ENCODE measurements around the gene DYNC1I1. TPM values are rescaled to one million over a fixed set of nuclear protein-coding genes. Genes with fewer than 3 reads are reported as not detected.

The DYNC1I1 gene
- total and polyA plus RNA-seq, 2 of the 4 experiments (the other 2 are of a cell fraction) = under 0.01 to 0.15 TPM

- ATAC-seq (ENCODE audit: low read depth) (no peak), DNase-seq (no peak)
- no TSS peak for BruUV-seq (replicated peaks)
- no peak overlapping the region for H3K23ac ChIP-seq (ENCODE audit: low read depth, low read length)
- no peaks in the 10 kb centered on the region for H3K9me3 ChIP-seq (ENCODE audit: control insufficient read depth, insufficient read depth, low read length)
- no peaks in the 10 kb centered on the region for H3K79me1 ChIP-seq (ENCODE audit: low read depth in 1 of 2, low read length in 2 of 2)
- H3K56ac ChIP-seq (ENCODE audit: extremely low read depth, insufficient read depth, low read length) = no peak overlapping the region
- POLR2A ChIA-PET (ENCODE audit: unreplicated experiment) = no interaction called here
- H4K8ac ChIP-seq (ENCODE audit: low read depth in 2 of 2, low read length in 2 of 2) = no peak overlapping the region
- no peak overlapping the region for H3K4me2 ChIP-seq (ENCODE audit: low read depth, low read length)
- H3K14ac ChIP-seq (replicated peaks; ENCODE audit: low read depth, low read length) = no peak overlapping the region
- H3K36me3 ChIP-seq (ENCODE audit: control insufficient read depth, insufficient read depth, low read length) = no peaks in the 10 kb centered on the region
- H3K27ac ChIP-seq (ENCODE audit: insufficient read depth, low read length) = no peak overlapping the region
- no peaks in the 10 kb centered on the region for H3K9me1 ChIP-seq (ENCODE audit: insufficient read depth, low read length)
- TF ChIP-seq MXI1 (IDR thresholded peaks at IDR 0.05; ENCODE audit: borderline replicate concordance, low read depth, low read length) (no peak), CHD1 (IDR thresholded peaks at IDR 0.05; ENCODE audit: low read depth, low read length) (no peak), RCOR1 (IDR thresholded peaks at IDR 0.05; ENCODE audit: insufficient replicate concordance, low read length) (no peak), CEBPB (IDR thresholded peaks at IDR 0.05; ENCODE audit: low read depth, low read length) (no peak), USF2 (IDR thresholded peaks at IDR 0.05; ENCODE audit: low read depth, low read length) (no peak), ELK1 (IDR thresholded peaks at IDR 0.05; ENCODE audit: borderline replicate concordance, low read depth, low read length) (no peak), MAZ (IDR thresholded peaks at IDR 0.05; ENCODE audit: borderline replicate concordance, low read depth, low read length) (no peak), BHLHE40 (IDR thresholded peaks at IDR 0.05; ENCODE audit: low read depth, low read length) (no peak), MAFK (IDR thresholded peaks at IDR 0.05; ENCODE audit: low read depth, low read length) (no peak), RAD21 (IDR thresholded peaks at IDR 0.05; ENCODE audit: low read length) (no peak), SMC3 (IDR thresholded peaks at IDR 0.05; ENCODE audit: low read depth, low read length) (no peak), RFX5 (IDR thresholded peaks at IDR 0.05; ENCODE audit: low read depth, low read length) (no peak), CTCF (conservative IDR thresholded peaks at IDR 0.05; ENCODE audit: low read depth, low read length) (no peak), FOS (IDR thresholded peaks at IDR 0.05; ENCODE audit: low read depth, low read length) (no peak), NFE2L2 (IDR thresholded peaks at IDR 0.05; ENCODE audit: low read depth, low read length) (no peak), POLR2A (IDR thresholded peaks at IDR 0.05; ENCODE audit: low read depth, low read length) (no peak)
- H3K27me3 ChIP-seq (ENCODE audit: control insufficient read depth, insufficient read depth, low read length) = no peaks in the 10 kb centered on the region
- no peaks in the 10 kb centered on the region for H4K20me1 ChIP-seq (ENCODE audit: insufficient read depth, low read length)
- intact Hi-C loops (cut with micrococcal nuclease) (no loop called here), in situ Hi-C loops (cut with MboI; ENCODE audit: low sequenced_read_pairs) (no loop called here), dilution Hi-C loops (cut with HindIII; ENCODE audit: low sequenced_read_pairs, unreplicated experiment) (no loop called here)
- WGBS, 2 experiments (ENCODE audit: extremely low coverage in 2 of 2, insufficient read length in 1 of 2) = no CpG with 5 or more reads among the region's 7 CpGs
- H2BK20ac ChIP-seq (ENCODE audit: low read depth, low read length) = no peak overlapping the region
- H4K5ac ChIP-seq (ENCODE audit: low read depth, low read length) = no peak overlapping the region
- CTCF ChIA-PET = no interaction called here
- H4K91ac ChIP-seq (ENCODE audit: insufficient read depth, low read depth, low read length) = no peak overlapping the region
- H3K9ac ChIP-seq (ENCODE audit: low read depth, low read length) = no peak overlapping the region
- no peak overlapping the region for H2BK120ac ChIP-seq (ENCODE audit: low read depth, low read length)
- H2BK5ac ChIP-seq (ENCODE audit: low read depth, low read length, poor library complexity, severe bottlenecking) = no peak overlapping the region
- no peak overlapping the region for H2BK15ac ChIP-seq (ENCODE audit: low read depth, low read length)
- H3K18ac ChIP-seq (ENCODE audit: low read depth, low read length) = no peak overlapping the region
- H2AK5ac ChIP-seq (ENCODE audit: low read depth, low read length) = no peak overlapping the region
- no peak overlapping the region for H2AFZ ChIP-seq (replicated peaks; ENCODE audit: low read length, poor library complexity)
- H2AK9ac ChIP-seq (replicated peaks; ENCODE audit: low read depth, low read length, poor library complexity) = no peak overlapping the region
- no peaks in the 10 kb centered on the region for H3K4me1 ChIP-seq (ENCODE audit: control insufficient read depth, insufficient read depth, low read length)
- H3K4me3 ChIP-seq (ENCODE audit: insufficient read depth, low read depth, low read length) = no peak overlapping the region
- no peak overlapping the region for H3K4ac ChIP-seq (ENCODE audit: low read depth, low read length)
Measured at GRCh38 chr7:95972523-95972922, 200.2 kb downstream of the DYNC1I1 start.
